Activated naive CD8-positive, alpha-beta T cell (primary cell): ENCODE data around the gene ACSF3.
A peak's percentile ranks its signal among the peaks of the same experiment; 100 is the strongest.
"Not testable (repeated sequence)": the region's sequence is repeated elsewhere in the genome, so short reads cannot be mapped to it uniquely, and the experiment has no call there.

Experiments
- H3K27ac Mint-ChIP-seq: one replicate; pipeline ENCODE4 v1.8.0; 2021; ENCODE audit warnings: mixed read lengths
- H3K27me3 Mint-ChIP-seq: one replicate; pipeline ENCODE4 v1.8.0; 2021; ENCODE audit warnings: mixed read lengths
- H3K36me3 Mint-ChIP-seq: one replicate; pipeline ENCODE4 v1.8.0; 2021; ENCODE audit warnings: mixed read lengths
- H3K4me1 Mint-ChIP-seq: one replicate; pipeline ENCODE4 v1.8.0; 2021; ENCODE audit warnings: low read depth, mixed read lengths
- H3K4me3 Mint-ChIP-seq: one replicate; pipeline ENCODE4 v1.8.0; 2021; ENCODE audit warnings: mild to moderate bottlenecking, mixed read lengths
- H3K9me3 Mint-ChIP-seq: one replicate; pipeline ENCODE4 v1.8.0; 2021; ENCODE audit warnings: low read depth, mixed read lengths

The ACSF3 gene

DNA sequence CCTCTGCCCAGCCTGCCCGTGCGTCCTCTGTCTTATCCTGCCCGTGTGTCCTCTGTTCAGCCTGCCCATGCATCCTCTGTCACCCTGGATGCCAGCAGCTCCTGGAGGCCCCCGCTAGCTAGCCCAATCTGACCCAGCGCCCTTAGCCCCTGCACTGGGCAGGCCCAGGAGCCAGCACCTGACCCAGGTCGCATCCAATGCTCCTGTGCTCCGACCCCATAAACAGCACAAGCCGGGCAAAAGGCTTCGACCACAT is 91.0 kb downstream of the ACSF3 start:
- no peaks in the 10 kb centered on the region for H3K9me3 Mint-ChIP-seq
- H3K4me1 Mint-ChIP-seq, result peaks cover 9% of the 10 kb centered on the region
- H3K36me3 Mint-ChIP-seq, result no peaks in the 10 kb centered on the region
- no peak overlapping the region for H3K27ac Mint-ChIP-seq
- H3K4me3 Mint-ChIP-seq, result no peak overlapping the region
- no peaks in the 10 kb centered on the region for H3K27me3 Mint-ChIP-seq

DNA sequence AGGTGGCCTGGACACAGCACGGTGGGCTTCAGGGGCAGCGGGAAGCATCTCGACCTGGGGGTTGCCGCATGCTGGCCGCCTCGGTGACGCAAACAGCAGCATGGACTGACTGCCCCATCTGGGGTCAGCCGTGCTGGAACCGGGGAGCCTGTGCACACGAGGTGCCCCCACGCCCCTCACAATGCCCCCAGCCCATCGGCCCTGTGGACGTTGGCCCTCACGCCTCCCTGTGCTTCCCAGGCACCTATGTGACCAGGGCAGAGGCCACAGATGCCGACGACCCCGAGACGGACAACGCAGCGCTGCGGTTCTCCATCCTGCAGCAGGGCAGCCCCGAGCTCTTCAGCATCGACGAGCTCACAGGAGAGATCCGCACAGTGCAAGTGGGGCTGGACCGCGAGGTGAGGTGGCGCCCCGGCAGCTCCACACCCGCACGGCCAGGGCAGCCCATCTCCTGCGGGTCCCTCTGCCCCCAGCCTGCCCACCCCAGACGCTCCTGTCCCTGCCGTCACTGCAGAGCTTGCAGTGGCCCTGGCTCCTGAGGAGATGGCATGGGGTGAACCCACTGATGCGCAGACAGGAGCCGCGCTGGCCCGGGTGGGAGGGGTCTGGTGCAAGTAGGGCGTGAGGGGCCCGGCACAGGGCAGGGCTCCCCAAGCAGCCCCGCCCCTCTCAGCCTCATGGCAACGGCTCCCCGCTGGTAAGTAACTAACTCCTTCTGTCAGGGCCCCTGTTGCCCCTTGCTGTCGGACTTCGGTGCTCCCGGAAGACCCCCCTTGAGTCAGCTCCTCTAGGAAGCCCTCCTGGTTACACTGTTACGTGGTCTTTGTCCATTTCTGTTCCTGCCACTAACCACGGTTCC is 91.5 kb downstream of the ACSF3 start:
- Mint-ChIP-seq H3K36me3 (no peaks in the 10 kb centered on the region), H3K27ac (no peak overlapping the region), H3K4me3 (no peak overlapping the region), H3K9me3 (no peaks in the 10 kb centered on the region), H3K4me1 (peaks cover 9% of the 10 kb centered on the region), H3K27me3 (no peaks in the 10 kb centered on the region)

DNA sequence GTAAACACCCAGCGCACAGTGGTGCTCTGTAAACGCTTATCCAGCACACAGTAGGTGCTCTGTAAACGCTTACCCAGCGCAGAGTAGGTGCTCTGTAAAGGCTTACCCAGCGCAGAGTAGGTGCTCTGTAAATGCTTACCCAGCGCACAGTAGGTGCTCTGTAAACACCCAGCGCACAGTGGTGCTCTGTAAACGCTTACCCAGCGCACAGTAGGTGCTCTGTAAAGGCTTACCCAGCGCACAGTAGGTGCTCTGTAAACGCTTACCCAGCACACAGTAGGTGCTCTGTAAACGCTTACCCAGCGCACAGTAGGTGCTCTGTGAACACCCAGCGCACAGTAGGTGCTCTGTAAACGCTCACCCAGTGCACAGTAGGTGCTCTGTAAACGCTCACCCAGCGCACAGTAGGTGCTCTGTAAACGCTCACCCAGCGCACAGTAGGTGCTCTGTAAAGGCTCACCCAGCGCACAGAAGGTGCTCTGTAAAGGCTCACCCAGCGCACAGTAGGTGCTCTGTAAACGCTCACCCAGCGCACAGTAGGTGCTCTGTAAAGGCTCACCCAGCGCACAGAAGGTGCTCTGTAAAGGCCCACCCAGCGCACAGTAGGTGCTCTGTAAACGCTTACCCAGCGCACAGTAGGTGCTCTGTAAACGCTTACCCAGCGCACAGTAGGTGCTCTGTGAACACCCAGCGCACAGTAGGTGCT is 92.4 kb downstream of the ACSF3 start:
- H3K36me3 Mint-ChIP-seq, H3K4me3 Mint-ChIP-seq, H3K4me1 Mint-ChIP-seq, H3K27me3 Mint-ChIP-seq, H3K9me3 Mint-ChIP-seq, H3K27ac Mint-ChIP-seq: not testable (repeated sequence)

DNA sequence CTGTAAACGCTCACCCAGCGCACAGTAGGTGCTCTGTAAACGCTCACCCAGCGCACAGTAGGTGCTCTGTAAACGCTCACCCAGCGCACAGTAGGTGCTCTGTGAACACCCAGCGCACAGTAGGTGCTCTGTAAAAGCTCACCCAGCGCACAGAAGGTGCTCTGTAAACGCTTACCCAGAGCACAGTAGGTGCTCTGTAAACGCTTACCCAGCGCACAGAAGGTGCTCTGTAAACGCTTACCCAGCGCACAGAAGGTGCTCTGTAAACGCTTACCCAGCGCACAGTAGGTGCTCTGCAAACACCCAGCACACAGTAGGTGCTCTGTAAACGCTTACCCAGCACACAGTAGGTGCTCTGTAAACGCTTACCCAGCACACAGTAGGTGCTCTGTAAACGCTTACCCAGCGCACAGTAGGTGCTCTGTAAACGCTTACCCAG is 93.0 kb downstream of the ACSF3 start:
- H3K36me3 Mint-ChIP-seq, H3K4me1 Mint-ChIP-seq, H3K27me3 Mint-ChIP-seq, H3K27ac Mint-ChIP-seq, H3K4me3 Mint-ChIP-seq, H3K9me3 Mint-ChIP-seq: not testable (repeated sequence)

DNA sequence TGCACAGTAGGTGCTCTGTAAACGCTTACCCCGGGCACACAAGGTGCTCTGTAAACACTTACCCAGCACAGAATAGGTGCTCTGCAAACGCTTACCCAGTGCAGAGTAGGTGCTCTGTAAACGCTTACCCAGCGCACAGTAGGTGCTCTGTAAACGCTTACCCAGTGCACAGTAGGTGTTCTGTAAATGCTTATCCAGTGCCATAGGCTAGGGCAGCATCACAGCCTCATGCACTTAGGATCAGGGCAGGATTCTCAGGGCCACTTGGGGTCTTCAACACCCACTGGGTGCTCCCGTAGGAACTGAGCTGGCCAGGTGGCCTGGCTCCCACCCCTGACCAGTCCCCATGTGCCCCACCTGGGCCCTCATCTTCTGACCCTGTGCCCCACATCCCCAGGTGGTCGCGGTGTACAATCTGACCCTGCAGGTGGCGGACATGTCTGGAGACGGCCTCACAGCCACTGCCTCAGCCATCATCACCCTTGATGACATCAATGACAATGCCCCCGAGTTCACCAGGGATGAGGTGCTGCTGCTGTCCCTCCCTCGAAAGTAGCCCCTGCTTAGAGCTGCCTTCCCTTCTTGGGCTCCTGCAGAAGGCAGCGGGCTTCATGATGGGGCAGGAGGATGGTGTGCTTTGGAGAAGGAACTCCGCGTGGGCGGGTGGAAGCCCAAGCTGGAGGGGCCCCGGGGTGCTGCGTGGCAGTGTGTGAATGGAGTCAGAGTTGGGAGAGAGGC is 93.5 kb downstream of the ACSF3 start:
- H3K27me3 Mint-ChIP-seq, result no peaks in the 10 kb centered on the region
- H3K4me1 Mint-ChIP-seq, result peaks cover 4% of the 10 kb centered on the region
- no peak overlapping the region for H3K27ac Mint-ChIP-seq
- no peaks in the 10 kb centered on the region for H3K36me3 Mint-ChIP-seq
- no peaks in the 10 kb centered on the region for H3K9me3 Mint-ChIP-seq
- H3K4me3 Mint-ChIP-seq, result no peak overlapping the region

DNA sequence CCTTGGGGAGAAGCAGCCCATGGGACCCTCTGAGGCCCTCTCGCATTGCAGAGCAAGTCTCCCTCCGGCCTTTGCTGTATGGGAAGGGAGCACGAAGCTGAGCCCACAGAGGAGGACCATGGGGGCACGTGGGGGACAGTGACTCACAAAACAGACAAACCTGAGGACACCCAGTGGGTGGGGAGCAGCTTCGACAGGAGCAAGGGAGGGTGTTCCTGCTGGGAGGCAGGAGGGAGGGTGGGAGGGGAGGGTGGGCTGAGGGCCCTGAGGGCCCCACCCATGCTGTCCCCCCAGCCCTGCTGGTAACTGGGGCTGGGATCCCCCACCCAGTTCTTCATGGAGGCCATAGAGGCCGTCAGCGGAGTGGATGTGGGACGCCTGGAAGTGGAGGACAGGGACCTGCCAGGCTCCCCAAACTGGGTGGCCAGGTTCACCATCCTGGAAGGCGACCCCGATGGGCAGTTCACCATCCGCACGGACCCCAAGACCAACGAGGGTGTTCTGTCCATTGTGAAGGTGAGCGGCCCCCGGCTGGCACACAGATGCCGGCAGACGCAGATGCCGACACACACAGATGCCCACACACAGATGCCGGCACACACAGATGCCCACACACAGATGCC is 94.2 kb downstream of the ACSF3 start:
- no peak overlapping the region for H3K4me3 Mint-ChIP-seq

DNA sequence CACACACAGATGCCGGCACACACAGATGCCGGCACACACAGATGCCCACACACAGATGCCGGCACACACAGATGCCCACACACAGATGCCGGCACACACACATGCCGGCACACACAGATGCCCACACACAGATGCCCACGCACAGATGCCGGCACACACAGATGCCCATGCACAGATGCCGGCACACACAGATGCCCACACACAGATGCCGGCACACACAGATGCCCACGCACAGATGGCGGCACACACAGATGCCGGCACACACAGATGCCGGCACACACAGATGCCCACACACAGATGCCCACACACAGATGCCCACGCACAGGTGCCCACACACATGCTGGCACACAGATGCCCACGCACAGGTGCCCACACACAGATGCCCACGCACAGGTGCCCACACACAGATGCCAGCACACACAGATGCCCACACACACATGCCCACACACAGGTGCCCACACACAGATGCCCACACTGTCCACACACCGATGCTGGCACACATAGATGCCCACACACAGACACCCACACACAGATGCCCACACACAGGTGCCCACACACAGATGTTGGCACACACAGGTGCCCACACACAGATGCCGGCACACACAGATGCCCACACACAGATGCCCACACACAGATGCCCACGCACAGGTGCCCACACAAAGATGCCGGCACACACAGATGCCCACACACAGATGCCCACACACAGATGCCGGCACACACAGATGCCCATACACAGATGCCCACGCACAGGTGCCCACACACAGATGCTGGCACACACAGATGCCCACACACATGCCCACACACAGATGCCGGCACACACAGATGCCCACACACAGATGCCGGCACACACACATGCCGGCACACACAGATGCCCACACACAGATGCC is 95.1 kb downstream of the ACSF3 start:
- not testable (repeated sequence) for H3K27ac Mint-ChIP-seq, H3K27me3 Mint-ChIP-seq, H3K36me3 Mint-ChIP-seq, H3K4me3 Mint-ChIP-seq, H3K4me1 Mint-ChIP-seq, H3K9me3 Mint-ChIP-seq

More for the DNA sequence above, 94.2 kb downstream of the ACSF3 start:
- Mint-ChIP-seq H3K36me3 (no peaks in the 10 kb centered on the region), H3K27ac (no peak overlapping the region), H3K27me3 (no peaks in the 10 kb centered on the region), H3K9me3 (no peaks in the 10 kb centered on the region), H3K4me1 (peaks cover 2% of the 10 kb centered on the region)

DNA sequence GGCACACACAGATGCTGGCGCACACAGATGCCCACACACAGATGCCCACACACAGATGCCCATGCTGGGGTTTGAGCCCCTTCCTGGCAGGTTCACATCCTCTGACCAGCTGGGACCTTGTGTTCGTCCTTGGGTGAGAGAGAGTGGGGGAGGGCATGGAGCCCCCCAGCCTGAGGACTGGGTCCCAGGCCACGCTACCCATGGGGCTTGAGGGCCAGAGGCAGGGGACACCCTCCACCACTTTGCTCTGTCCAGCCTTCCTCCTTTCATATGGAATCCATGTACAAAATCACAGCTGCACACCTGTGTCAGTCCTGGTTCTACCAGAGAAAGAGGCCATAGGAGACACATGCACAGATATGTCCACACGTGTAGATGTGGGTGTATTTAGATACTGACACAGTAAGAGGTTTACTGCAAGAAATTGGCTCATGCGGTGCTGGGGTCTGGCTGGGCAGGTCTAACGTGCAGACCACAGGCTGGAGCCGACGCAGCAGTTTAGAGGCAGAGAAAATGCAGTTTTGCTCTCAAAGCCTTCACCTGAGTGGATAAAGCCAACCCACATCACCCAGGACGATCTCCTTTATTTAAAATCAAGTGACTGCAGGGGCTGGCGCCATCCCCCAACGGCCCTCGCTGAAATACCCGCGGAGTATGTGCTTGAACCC is 95.8 kb downstream of the ACSF3 start:
- Mint-ChIP-seq H3K36me3 (no peaks in the 10 kb centered on the region), H3K4me3 (no peak overlapping the region), H3K27ac (no peak overlapping the region), H3K27me3 (no peaks in the 10 kb centered on the region), H3K4me1 (peaks cover 2% of the 10 kb centered on the region), H3K9me3 (no peaks in the 10 kb centered on the region)

DNA sequence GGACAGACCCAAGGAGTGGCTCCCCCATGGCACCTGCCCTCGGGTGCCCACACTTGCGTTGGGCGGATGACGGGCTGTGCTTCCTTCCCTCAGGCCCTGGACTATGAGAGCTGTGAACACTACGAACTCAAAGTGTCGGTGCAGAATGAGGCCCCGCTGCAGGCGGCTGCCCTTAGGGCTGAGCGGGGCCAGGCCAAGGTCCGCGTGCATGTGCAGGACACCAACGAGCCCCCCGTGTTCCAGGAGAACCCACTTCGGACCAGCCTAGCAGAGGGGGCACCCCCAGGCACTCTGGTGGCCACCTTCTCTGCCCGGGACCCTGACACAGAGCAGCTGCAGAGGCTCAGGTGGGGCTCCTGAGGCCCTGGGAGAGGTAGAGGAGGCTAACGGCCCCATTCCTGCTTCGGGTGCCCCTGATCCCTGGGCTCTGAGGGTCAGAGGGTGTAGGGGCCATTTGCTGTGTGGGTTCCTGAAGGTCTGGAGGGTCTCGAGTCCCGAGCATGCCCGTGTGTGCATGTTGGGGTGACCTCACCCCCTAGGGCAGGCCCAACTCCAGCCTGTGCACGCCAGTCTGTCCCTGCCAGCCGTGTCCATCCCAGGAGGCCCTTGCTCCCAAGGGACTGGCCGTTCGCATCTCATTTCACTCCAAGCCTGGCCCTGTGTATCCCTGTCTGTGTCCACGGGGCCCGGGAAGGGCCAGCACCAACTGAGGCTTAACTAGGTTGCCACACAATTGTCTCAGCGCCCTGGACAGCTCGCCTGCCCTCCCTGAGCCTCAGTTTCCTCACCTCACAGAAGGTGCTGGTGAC is 96.7 kb downstream of the ACSF3 start:
- Mint-ChIP-seq H3K4me3 (peak overlapping the region; percentile 32), H3K27ac (no peak overlapping the region), H3K36me3 (no peaks in the 10 kb centered on the region), H3K9me3 (no peaks in the 10 kb centered on the region), H3K27me3 (no peaks in the 10 kb centered on the region), H3K4me1 (peaks cover 2% of the 10 kb centered on the region)

DNA sequence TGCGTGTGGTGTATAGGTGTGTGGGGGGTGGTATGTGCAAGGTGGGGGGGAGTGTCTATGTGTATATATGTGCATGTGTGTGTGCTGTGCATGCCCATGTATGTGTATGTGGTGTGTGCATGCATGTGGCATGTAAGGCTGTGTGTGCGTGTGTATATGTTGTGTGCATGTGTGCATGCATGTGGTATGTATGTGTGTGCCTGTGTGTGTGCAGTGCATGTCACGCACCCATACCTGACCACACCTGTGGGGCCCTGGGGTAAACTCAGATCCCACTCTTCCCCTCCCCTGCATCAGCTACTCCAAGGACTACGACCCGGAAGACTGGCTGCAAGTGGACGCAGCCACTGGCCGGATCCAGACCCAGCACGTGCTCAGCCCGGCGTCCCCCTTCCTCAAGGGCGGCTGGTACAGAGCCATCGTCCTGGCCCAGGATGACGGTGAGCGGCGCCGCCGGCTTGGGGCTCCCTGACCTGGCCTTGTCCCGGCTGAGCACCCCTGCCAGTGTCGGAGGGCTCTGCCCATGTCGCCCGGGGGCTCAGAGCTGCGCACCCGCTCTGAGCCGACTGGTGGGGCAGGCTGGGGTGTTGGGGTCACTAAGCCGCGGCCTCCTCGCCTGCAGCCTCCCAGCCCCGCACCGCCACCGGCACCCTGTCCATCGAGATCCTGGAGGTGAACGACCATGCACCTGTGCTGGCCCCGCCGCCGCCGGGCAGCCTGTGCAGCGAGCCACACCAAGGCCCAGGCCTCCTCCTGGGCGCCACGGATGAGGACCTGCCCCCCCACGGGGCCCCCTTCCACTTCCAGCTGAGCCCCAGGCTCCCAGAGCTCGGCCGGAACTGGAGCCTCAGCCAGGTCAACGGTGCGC is 97.6 kb downstream of the ACSF3 start:
- H3K4me1 Mint-ChIP-seq, result peaks cover 2% of the 10 kb centered on the region
- H3K36me3 Mint-ChIP-seq, result no peaks in the 10 kb centered on the region
- no peak overlapping the region for H3K27ac Mint-ChIP-seq
- no peaks in the 10 kb centered on the region for H3K27me3 Mint-ChIP-seq
- H3K4me3 Mint-ChIP-seq, result peak overlapping the region; percentile 66
- no peaks in the 10 kb centered on the region for H3K9me3 Mint-ChIP-seq

DNA sequence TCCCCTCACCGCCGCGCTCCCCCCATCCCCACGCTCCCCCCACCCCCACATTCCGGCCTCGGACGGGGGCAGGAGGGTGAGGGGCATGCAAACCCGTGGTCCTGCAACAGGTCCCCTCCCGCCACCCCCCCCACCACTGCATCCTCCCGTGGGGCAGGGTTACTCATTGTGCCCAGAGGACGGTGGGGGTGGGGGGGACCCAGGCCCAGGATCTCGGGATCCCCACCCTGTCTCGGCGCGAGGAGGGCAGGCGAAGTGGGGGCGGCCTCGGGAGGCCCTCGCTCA is 98.2 kb downstream of the ACSF3 start:
- H3K4me1 Mint-ChIP-seq, result peaks cover 2% of the 10 kb centered on the region
- H3K36me3 Mint-ChIP-seq, result no peaks in the 10 kb centered on the region
- H3K4me3 Mint-ChIP-seq, result no peak overlapping the region
- no peak overlapping the region for H3K27ac Mint-ChIP-seq
- no peaks in the 10 kb centered on the region for H3K27me3 Mint-ChIP-seq
- no peaks in the 10 kb centered on the region for H3K9me3 Mint-ChIP-seq

DNA sequence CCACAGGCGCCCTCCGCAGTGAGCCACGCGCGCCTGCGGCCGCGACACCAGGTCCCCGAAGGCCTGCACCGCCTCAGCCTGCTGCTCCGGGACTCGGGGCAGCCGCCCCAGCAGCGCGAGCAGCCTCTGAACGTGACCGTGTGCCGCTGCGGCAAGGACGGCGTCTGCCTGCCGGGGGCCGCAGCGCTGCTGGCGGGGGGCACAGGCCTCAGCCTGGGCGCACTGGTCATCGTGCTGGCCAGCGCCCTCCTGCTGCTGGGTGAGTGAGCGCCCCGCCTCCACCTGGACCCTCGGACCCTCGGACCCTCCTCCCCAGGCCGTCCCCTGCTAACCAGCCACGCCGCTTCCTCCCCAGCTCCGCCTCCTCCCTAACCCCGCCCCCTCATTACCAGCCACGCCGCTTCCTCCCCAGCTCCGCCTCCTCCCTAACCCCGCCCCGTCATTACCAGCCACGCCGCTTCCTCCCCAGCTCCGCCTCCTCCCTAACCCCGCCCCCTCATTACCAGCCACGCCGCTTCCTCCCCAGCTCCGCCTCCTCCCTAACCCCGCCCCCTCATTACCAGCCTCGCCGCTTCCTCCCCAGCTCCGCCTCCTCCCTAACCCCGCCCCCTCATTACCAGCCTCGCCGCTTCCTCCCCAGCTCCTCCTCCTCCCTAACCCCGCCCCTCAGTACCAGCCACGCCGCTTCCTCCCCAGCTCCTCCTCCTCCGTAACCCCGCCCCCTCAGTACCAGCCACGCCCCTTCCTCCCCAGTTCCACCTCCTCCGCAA is 98.7 kb downstream of the ACSF3 start:
- H3K4me1 Mint-ChIP-seq, result not testable (repeated sequence)

More for the DNA sequence above, 98.7 kb downstream of the ACSF3 start:
- H3K27ac Mint-ChIP-seq, H3K9me3 Mint-ChIP-seq, H3K36me3 Mint-ChIP-seq, H3K27me3 Mint-ChIP-seq, H3K4me3 Mint-ChIP-seq: not testable (repeated sequence)
